ENCODE data around the gene GSTO2.

GSTO2 gene

GRCh38 chr10:104308439-104308903 lies 39.5 kb downstream of the GSTO2 start:
- TF ChIP-seq CTCF (IDR thresholded peaks at IDR 0.05): no peak

GRCh38 chr10:104309980-104310978 lies 41.3 kb downstream of the GSTO2 start:
- TF ChIP-seq CTCF (IDR thresholded peaks at IDR 0.05): no peak

GRCh38 chr10:104311184-104311720 lies 42.3 kb downstream of the GSTO2 start:
- no peak for TF ChIP-seq CTCF (IDR thresholded peaks at IDR 0.05)

- TF ChIP-seq CTCF (IDR thresholded peaks at IDR 0.05): no peak
Measured at GRCh38 chr10:104314591-104315485, 45.9 kb downstream of the GSTO2 start.

- TF ChIP-seq CTCF (IDR thresholded peaks at IDR 0.05): no peak
Measured at GRCh38 chr10:104315486-104315921, 46.5 kb downstream of the GSTO2 start.

- no peak for TF ChIP-seq CTCF (IDR thresholded peaks at IDR 0.05)
Measured at GRCh38 chr10:104316321-104317099, 47.5 kb downstream of the GSTO2 start.
